Measurements from ENCODE around the gene VLDLR.

The VLDLR gene

GRCh38 chr9:2628919-2629318 is 7.3 kb downstream of the VLDLR start:
- no peaks in the 10 kb centered on the region for H3K27me3 ChIP-seq (ENCODE audit: insufficient read depth, poor library complexity, severe bottlenecking)

GRCh38 chr9:2630158-2630557 is 8.6 kb downstream of the VLDLR start:
- no peak overlapping the region for H3K4me3 ChIP-seq (replicated peaks; ENCODE audit: insufficient read depth, low read length)
- no peak for TF ChIP-seq GABPA (IDR thresholded peaks at IDR 0.05; ENCODE audit: low read depth)
- no peak for TF ChIP-seq REST (IDR thresholded peaks at IDR 0.05; ENCODE audit: insufficient replicate concordance, low read depth)
- no peak for TF ChIP-seq POLR2AphosphoS5 (IDR thresholded peaks at IDR 0.05; ENCODE audit: low read depth)
- no peak for TF ChIP-seq CTCF (IDR thresholded peaks at IDR 0.05; ENCODE audit: insufficient read depth, low read length)
- no peak for TF ChIP-seq SPI1 (IDR thresholded peaks at IDR 0.05; ENCODE audit: borderline replicate concordance, low read depth)

More at GRCh38 chr9:2628919-2629318, 7.3 kb downstream of the VLDLR start:
- Histone ChIP-seq H3K4me3 (replicated peaks; ENCODE audit: insufficient read depth, low read length) (no peak overlapping the region), H3K27ac (replicated peaks) (no peak overlapping the region)
- no peak for DNase-seq (ENCODE audit: low read depth in 1 of 2, low spot score in 1 of 2)
- TF ChIP-seq SPI1 (IDR thresholded peaks at IDR 0.05; ENCODE audit: borderline replicate concordance, low read depth) (no peak), POLR2AphosphoS5 (IDR thresholded peaks at IDR 0.05; ENCODE audit: low read depth) (no peak), CTCF (IDR thresholded peaks at IDR 0.05; ENCODE audit: insufficient read depth, low read length) (no peak), REST (IDR thresholded peaks at IDR 0.05; ENCODE audit: insufficient replicate concordance, low read depth) (no peak), GABPA (IDR thresholded peaks at IDR 0.05; ENCODE audit: low read depth) (no peak)

GRCh38 chr9:2631263-2631662 is 9.7 kb downstream of the VLDLR start:
- Histone ChIP-seq H3K27me3 (ENCODE audit: insufficient read depth, poor library complexity, severe bottlenecking) (no peaks in the 10 kb centered on the region), H3K27ac (replicated peaks) (no peak overlapping the region), H3K4me3 (replicated peaks; ENCODE audit: insufficient read depth, low read length) (no peak overlapping the region)
- TF ChIP-seq REST (IDR thresholded peaks at IDR 0.05; ENCODE audit: insufficient replicate concordance, low read depth) = no peak
- DNase-seq (ENCODE audit: low read depth in 1 of 2, low spot score in 1 of 2) = no peak

More at GRCh38 chr9:2630158-2630557, 8.6 kb downstream of the VLDLR start:
- no peak for DNase-seq (ENCODE audit: low read depth in 1 of 2, low spot score in 1 of 2)
- no peaks in the 10 kb centered on the region for H3K27me3 ChIP-seq (ENCODE audit: insufficient read depth, poor library complexity, severe bottlenecking)
- no peak overlapping the region for H3K27ac ChIP-seq (replicated peaks)

- no peak for TF ChIP-seq GABPA (IDR thresholded peaks at IDR 0.05; ENCODE audit: low read depth)
- no peak for TF ChIP-seq SPI1 (IDR thresholded peaks at IDR 0.05; ENCODE audit: borderline replicate concordance, low read depth)
- TF ChIP-seq POLR2AphosphoS5 (IDR thresholded peaks at IDR 0.05; ENCODE audit: low read depth) = no peak
- no peak for TF ChIP-seq REST (IDR thresholded peaks at IDR 0.05; ENCODE audit: insufficient replicate concordance, low read depth)
- TF ChIP-seq CTCF (IDR thresholded peaks at IDR 0.05; ENCODE audit: insufficient read depth, low read length) = no peak
- no peak overlapping the region for H3K4me3 ChIP-seq (replicated peaks; ENCODE audit: insufficient read depth, low read length)
Observed at GRCh38 chr9:2634153-2634552, 12.6 kb downstream of the VLDLR start.

More at GRCh38 chr9:2634153-2634552, 12.6 kb downstream of the VLDLR start:
- Histone ChIP-seq H3K27me3 (ENCODE audit: insufficient read depth, poor library complexity, severe bottlenecking) (no peaks in the 10 kb centered on the region), H3K27ac (replicated peaks) (no peak overlapping the region)
- DNase-seq (ENCODE audit: low read depth in 1 of 2, low spot score in 1 of 2) = no peak

Data from HL-60 (cell line).